D721Med (cell line): ENCODE measurements around the gene STOML1.

ENCODE experiments used
- DNase-seq: peaks from one replicate; pipeline ENCODE4 v3.0.0; 2011; ENCODE audit warnings: low spot score; ENCODE audit not compliant: insufficient read length
- FAIRE-seq: peaks from 2 replicates; lab custom pipeline; 2011; peaks lifted over from hg19 to GRCh38; lab: Jason Lieb, UNC
- CTCF ChIP-seq: IDR thresholded peaks from 2 replicates; pipeline ENCODE4 v1.5.1; 2012; ENCODE audit warnings: mild to moderate bottlenecking, control low read depth; ENCODE audit not compliant: insufficient read depth; ENCODE audit errors: missing control alignments

The STOML1 gene

GRCh38 chr15:73944161-73945129, 47.6 kb downstream of the STOML1 start:
- no peak for TF ChIP-seq CTCF
- no peak for FAIRE-seq
- no peak for DNase-seq

- TF ChIP-seq CTCF, result no peak
- no peak for FAIRE-seq
Measured at GRCh38 chr15:73942751-73943270, 49.3 kb downstream of the STOML1 start.

GRCh38 chr15:73941871-73942635, 50.0 kb downstream of the STOML1 start:
- DNase-seq (no peak), FAIRE-seq (no peak)
- no peak for TF ChIP-seq CTCF

More at GRCh38 chr15:73942751-73943270, 49.3 kb downstream of the STOML1 start:
- no peak for DNase-seq

GRCh38 chr15:73941449-73941848, 50.6 kb downstream of the STOML1 start:
- no peak for TF ChIP-seq CTCF
- FAIRE-seq, result no peak

GRCh38 chr15:73941044-73941443, 51.1 kb downstream of the STOML1 start:
- DNase-seq, result no peak
- no peak for TF ChIP-seq CTCF
- no peak for FAIRE-seq

More at GRCh38 chr15:73941449-73941848, 50.6 kb downstream of the STOML1 start:
- no peak for DNase-seq

GRCh38 chr15:73940061-73940981, 51.8 kb downstream of the STOML1 start:
- no peak for FAIRE-seq
- DNase-seq, result no peak
- TF ChIP-seq CTCF, result no peak
